Suprapubic skin (tissue), 4 donors: ENCODE measurements around the gene TMEM9B. TPM values are rescaled to one million over a fixed set of nuclear protein-coding genes. Genes with fewer than 3 reads are reported as not detected.
"Not testable (repeated sequence)": the region's sequence is repeated elsewhere in the genome, so short reads cannot be mapped to it uniquely, and the experiment has no call there.

Experiments
- DNase-seq, 2 donors: peaks; one replicate each; pipeline ENCODE4 v3.0.0-alpha.2; 2019; ENCODE audit warnings: low spot score in 2 of 2
- H3K27ac ChIP-seq: fragments of 200-600 bp; sonication (generic); one replicate; pipeline ENCODE4 v1.5.1; 2019
- H3K27me3 ChIP-seq: fragments of 200-600 bp; sonication (generic); one replicate; pipeline ENCODE4 v1.5.1; 2019
- H3K36me3 ChIP-seq: fragments of 200-600 bp; sonication (generic); one replicate; pipeline ENCODE4 v1.5.1; 2019
- H3K4me1 ChIP-seq: fragments of 200-600 bp; sonication (generic); one replicate; pipeline ENCODE4 v1.5.1; 2019
- H3K4me3 ChIP-seq: fragments of 200-600 bp; sonication (generic); one replicate; pipeline ENCODE4 v1.5.1; 2019; ENCODE audit warnings: mild to moderate bottlenecking
- H3K9me3 ChIP-seq: fragments of 200-600 bp; sonication (generic); one replicate; pipeline ENCODE4 v1.5.1; 2019
- CTCF ChIP-seq, 2 donors: fragments of 200-600 bp in 1 of 2; fragments of 450-650 bp in 1 of 2; sonication (generic) in 1 of 2; IDR thresholded peaks; one replicate each; pipeline ENCODE4 v1.5.1; 2016 to 2019; ENCODE audit warnings: antibody characterized with exemption in 2 of 2, mild to moderate bottlenecking in 1 of 2, moderate library complexity in 1 of 2
- EP300 ChIP-seq: sonication (generic); formaldehyde crosslinking; IDR thresholded peaks from one replicate; pipeline ENCODE4 v1.6.1; 2017; ENCODE audit warnings: antibody characterized with exemption
- POLR2A ChIP-seq, 2 donors: fragments of 450-650 bp; IDR thresholded peaks; one replicate each; pipeline ENCODE4 v1.6.1; 2017; ENCODE audit warnings: antibody characterized with exemption in 2 of 2, mild to moderate bottlenecking in 2 of 2, moderate library complexity in 2 of 2
- POLR2AphosphoS5 ChIP-seq, 3 donors: sonication (generic); formaldehyde crosslinking; IDR thresholded peaks; one replicate each; pipeline ENCODE4 v1.6.1; 2017; ENCODE audit warnings: antibody characterized with exemption in 3 of 3
- WGBS: methylation state at CpG from one replicate; pipeline ENCODE4 v1.1.5; 2018; 5-methylcytosine and 5-hydroxymethylcytosine counted together
- total RNA-seq, 4 donors: library from RNA; depleted of rRNA; stranded (reverse); fragments of >200 nt; gene quantifications; one replicate each; pipeline ENCODE4 v1.1.0, GENCODE V29; 2016

TMEM9B gene
- total RNA-seq, 4 donors from 2014 or later = 27.4 to 63.9 (median 45.5) TPM

- no peak for DNase-seq
- TF ChIP-seq CTCF (IDR thresholded peaks at IDR 0.05) (no peak), POLR2AphosphoS5 (IDR thresholded peaks at IDR 0.05) (no peak), POLR2A (IDR thresholded peaks at IDR 0.05) (no peak), EP300 (no peak)
Measured at GRCh38 chr11:8941341-8942103, 22.7 kb downstream of the TMEM9B start.

DNA sequence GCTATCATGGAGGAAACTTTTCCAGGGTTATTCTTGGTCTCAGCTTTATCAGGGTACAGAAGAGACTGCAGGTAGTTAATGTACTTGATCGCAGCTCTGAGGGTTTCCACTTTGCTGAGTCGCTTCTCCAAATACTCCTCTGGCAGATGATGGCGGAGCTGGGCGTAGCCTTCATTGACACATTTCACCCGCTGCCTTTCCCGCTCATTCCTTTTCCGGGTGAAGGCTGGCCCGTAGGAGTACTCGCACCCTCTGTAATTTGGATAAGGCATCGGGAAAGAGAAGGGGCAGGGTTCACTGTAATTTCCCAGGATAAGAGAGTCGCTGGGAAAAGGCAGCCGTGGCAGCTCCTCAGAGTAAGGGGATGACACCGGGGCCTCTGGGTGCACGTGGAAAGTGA is 26.6 kb downstream of the TMEM9B start:
- TF ChIP-seq POLR2AphosphoS5 (IDR thresholded peaks at IDR 0.05) = no peak

More at GRCh38 chr11:8941341-8942103, 22.7 kb downstream of the TMEM9B start:
- no peaks in the 10 kb centered on the region for H3K27me3 ChIP-seq
- no peaks in the 10 kb centered on the region for H3K4me1 ChIP-seq
- WGBS = 66% methylated on average over 8 of the region's 8 CpGs
- no peaks in the 10 kb centered on the region for H3K36me3 ChIP-seq
- no peak overlapping the region for H3K4me3 ChIP-seq
- H3K9me3 ChIP-seq = no peaks in the 10 kb centered on the region
- H3K27ac ChIP-seq = no peak overlapping the region

DNA sequence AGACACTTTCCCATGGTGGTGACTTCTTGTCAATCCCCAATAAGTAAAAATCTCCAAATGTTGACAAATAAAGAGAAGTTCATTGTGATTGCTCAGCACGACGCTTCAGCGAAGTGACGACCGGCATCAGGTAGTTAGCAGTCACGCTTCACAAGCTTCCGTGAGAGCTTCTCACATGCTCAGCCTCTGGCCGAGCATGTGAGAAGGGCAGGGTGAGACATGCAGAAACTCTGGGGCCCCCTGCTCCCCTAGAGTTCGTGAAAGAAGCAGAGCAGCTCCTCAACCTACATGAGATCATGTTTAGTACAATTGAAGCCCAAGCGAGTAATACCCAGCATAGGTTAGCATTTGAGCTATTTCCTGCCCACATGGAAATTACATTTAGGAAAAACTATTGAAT is 27.1 kb downstream of the TMEM9B start:
- Histone ChIP-seq H3K36me3 (no peaks in the 10 kb centered on the region), H3K27ac (no peak overlapping the region), H3K9me3 (no peaks in the 10 kb centered on the region), H3K4me1 (no peaks in the 10 kb centered on the region), H3K27me3 (no peaks in the 10 kb centered on the region), H3K4me3 (no peak overlapping the region)
- TF ChIP-seq EP300 (no peak), CTCF (IDR thresholded peaks at IDR 0.05) (no peak), POLR2AphosphoS5 (IDR thresholded peaks at IDR 0.05) (no peak), POLR2A (IDR thresholded peaks at IDR 0.05) (no peak)
- DNase-seq = no peak
- 82% methylated on average over 10 of the region's 10 CpGs for WGBS

More for the DNA sequence above, 26.6 kb downstream of the TMEM9B start:
- H3K27me3 ChIP-seq = no peaks in the 10 kb centered on the region
- WGBS = 86% methylated on average over 14 of the region's 14 CpGs
- no peaks in the 10 kb centered on the region for H3K4me1 ChIP-seq
- no peaks in the 10 kb centered on the region for H3K9me3 ChIP-seq
- DNase-seq = no peak
- no peak overlapping the region for H3K27ac ChIP-seq
- no peaks in the 10 kb centered on the region for H3K36me3 ChIP-seq
- H3K4me3 ChIP-seq = no peak overlapping the region

- not testable (repeated sequence) for DNase-seq, H3K27ac ChIP-seq, H3K4me3 ChIP-seq, H3K27me3 ChIP-seq, H3K36me3 ChIP-seq, H3K4me1 ChIP-seq, H3K9me3 ChIP-seq
- 85% methylated on average over 2 of the region's 2 CpGs for WGBS
Measured at GRCh38 chr11:8935789-8936188, 28.5 kb downstream of the TMEM9B start.

- Histone ChIP-seq H3K4me1 (no peaks in the 10 kb centered on the region), H3K9me3 (no peaks in the 10 kb centered on the region), H3K4me3 (no peak overlapping the region), H3K27me3 (no peaks in the 10 kb centered on the region), H3K27ac (no peak overlapping the region), H3K36me3 (no peaks in the 10 kb centered on the region)
- TF ChIP-seq POLR2AphosphoS5 (IDR thresholded peaks at IDR 0.05) (no peak), CTCF (IDR thresholded peaks at IDR 0.05) (no peak), EP300 (no peak), POLR2A (IDR thresholded peaks at IDR 0.05) (no peak)
- DNase-seq = no peak
- WGBS = 33% methylated on average over 14 of the region's 14 CpGs
Measured at GRCh38 chr11:8934742-8935488, 29.3 kb downstream of the TMEM9B start.

DNA sequence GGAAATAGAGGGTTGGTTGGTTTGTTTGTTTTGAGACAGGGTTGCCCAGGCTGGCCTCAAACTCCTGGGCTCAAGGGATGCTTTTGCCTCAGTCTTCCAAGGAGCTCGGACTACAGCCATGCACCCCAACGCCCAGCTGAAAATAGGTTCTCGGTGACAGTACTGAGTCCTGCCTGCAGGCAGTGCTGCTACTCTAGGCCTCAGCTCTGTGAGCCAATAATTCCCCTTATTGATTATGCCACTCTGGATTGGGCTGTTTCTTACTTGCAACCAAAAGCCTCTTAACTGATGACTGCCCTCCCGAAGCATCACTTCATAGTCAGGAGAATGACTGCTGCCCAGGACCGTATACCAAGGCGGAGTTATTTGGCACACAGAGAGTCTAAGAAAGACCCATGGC is 30.3 kb downstream of the TMEM9B start:
- Histone ChIP-seq H3K27me3 (no peaks in the 10 kb centered on the region), H3K4me3 (no peak overlapping the region), H3K27ac (no peak overlapping the region), H3K9me3 (no peaks in the 10 kb centered on the region), H3K36me3 (no peaks in the 10 kb centered on the region), H3K4me1 (no peaks in the 10 kb centered on the region)
- no peak for DNase-seq
- 93% methylated on average over 6 of the region's 6 CpGs for WGBS
- TF ChIP-seq EP300 (no peak), CTCF (IDR thresholded peaks at IDR 0.05) (no peak), POLR2AphosphoS5 (IDR thresholded peaks at IDR 0.05) (no peak), POLR2A (IDR thresholded peaks at IDR 0.05) (no peak)
